Measurements from ENCODE around the gene PDZD2. TPM values are rescaled to one million over a fixed set of nuclear protein-coding genes. Genes with fewer than 3 reads are reported as not detected.
A peak's percentile ranks its signal among the peaks of the same experiment; 100 is the strongest.

The PDZD2 gene
- total and polyA plus RNA-seq, 2 experiments from 2014 or later: 1.7 to 4.0 TPM

DNA sequence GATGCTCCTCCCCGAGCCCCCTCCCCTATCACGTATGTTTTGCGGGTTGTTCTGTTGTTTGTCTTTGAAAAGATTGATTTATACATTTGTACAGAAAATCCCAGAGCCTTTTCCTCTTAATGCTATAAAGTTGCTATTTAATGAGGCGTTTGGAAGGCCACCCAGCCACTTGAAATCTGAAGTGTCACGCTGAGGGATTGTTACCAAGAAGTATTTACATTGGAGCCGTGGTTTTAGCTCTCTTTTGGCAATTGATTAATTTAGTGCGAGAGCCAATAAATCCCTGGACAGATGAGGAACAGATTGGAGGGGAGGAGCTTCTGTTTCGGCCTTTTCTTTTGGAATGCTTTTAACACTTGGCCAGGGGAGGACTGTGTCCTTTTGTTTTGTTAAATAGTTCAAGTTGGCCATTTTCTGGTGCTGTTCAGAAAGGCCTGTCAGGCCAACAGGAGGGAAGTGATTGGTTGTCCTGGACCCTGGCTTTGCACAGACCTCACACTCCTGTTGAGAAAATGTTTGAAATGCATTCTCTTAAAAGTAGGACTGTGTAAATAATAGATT is 250.2 kb downstream of the PDZD2 start:
- Histone ChIP-seq H3K27ac (peak overlapping the region; percentile 28), H3K4me2 (peak overlapping the region; percentile 30), H3K9me2 (replicated peaks; ENCODE audit: insufficient read depth) (no peaks in the 10 kb centered on the region), H3K36me3 (replicated peaks; ENCODE audit: insufficient read depth, low read depth) (no peaks in the 10 kb centered on the region), H3K27me3 (no peaks in the 10 kb centered on the region), H3K9me3 (ENCODE audit: low read depth) (no peaks in the 10 kb centered on the region), H3K4me3 (no peak overlapping the region), H3K79me2 (no peaks in the 10 kb centered on the region), H3K4me1 (ENCODE audit: insufficient read depth) (peaks cover 8% of the 10 kb centered on the region), H2AFZ (peak overlapping the region; percentile 36), H4K20me1 (ENCODE audit: insufficient read depth, poor library complexity, severe bottlenecking) (no peaks in the 10 kb centered on the region)
- 44% methylated on average over 8 of the region's 8 CpGs for WGBS (ENCODE audit: low lambda C conversion rate, missing lambda C conversion rate)
- TF ChIP-seq EZH2phosphoT487 (IDR thresholded peaks at IDR 0.05; ENCODE audit: low read depth, severe bottlenecking, unreplicated experiment) (peak; percentile 89), EZH2 (IDR thresholded peaks at IDR 0.05; ENCODE audit: borderline replicate concordance) (no peak)
- peak; percentile 34 for DNase-seq (ENCODE audit: low spot score)

DNA sequence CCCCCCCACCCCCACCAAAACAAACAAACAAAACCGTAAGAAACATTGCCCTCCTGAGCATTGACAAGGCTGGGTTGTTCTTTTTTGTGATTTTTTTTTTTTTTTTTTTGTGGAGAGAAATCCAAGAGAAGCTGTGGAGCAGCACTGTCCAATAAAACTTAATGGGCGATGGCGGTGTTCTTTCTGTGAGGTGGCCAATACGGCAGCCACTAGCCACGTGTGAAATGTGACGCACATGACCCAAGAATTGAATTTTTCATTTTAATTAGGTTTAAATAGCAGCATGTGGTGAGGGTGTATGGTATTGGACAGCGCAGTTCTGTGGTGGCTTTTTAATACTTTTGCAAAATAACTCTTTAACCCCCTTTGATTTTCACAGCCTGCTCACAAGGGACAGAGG is 251.1 kb downstream of the PDZD2 start:
- Histone ChIP-seq H3K4me1 (ENCODE audit: insufficient read depth) (peaks cover 8% of the 10 kb centered on the region), H4K20me1 (ENCODE audit: insufficient read depth, poor library complexity, severe bottlenecking) (no peaks in the 10 kb centered on the region), H3K4me2 (no peak overlapping the region), H3K27me3 (no peaks in the 10 kb centered on the region), H3K4me3 (no peak overlapping the region), H3K79me2 (no peaks in the 10 kb centered on the region), H3K9me3 (ENCODE audit: low read depth) (no peaks in the 10 kb centered on the region), H3K27ac (peak overlapping the region; percentile 25), H3K36me3 (replicated peaks; ENCODE audit: insufficient read depth, low read depth) (no peaks in the 10 kb centered on the region), H2AFZ (no peak overlapping the region), H3K9me2 (replicated peaks; ENCODE audit: insufficient read depth) (no peaks in the 10 kb centered on the region)
- TF ChIP-seq EZH2 (IDR thresholded peaks at IDR 0.05; ENCODE audit: borderline replicate concordance) (no peak), EZH2phosphoT487 (IDR thresholded peaks at IDR 0.05; ENCODE audit: low read depth, severe bottlenecking, unreplicated experiment) (no peak)
- TF ChIP-seq, protein P1, sequence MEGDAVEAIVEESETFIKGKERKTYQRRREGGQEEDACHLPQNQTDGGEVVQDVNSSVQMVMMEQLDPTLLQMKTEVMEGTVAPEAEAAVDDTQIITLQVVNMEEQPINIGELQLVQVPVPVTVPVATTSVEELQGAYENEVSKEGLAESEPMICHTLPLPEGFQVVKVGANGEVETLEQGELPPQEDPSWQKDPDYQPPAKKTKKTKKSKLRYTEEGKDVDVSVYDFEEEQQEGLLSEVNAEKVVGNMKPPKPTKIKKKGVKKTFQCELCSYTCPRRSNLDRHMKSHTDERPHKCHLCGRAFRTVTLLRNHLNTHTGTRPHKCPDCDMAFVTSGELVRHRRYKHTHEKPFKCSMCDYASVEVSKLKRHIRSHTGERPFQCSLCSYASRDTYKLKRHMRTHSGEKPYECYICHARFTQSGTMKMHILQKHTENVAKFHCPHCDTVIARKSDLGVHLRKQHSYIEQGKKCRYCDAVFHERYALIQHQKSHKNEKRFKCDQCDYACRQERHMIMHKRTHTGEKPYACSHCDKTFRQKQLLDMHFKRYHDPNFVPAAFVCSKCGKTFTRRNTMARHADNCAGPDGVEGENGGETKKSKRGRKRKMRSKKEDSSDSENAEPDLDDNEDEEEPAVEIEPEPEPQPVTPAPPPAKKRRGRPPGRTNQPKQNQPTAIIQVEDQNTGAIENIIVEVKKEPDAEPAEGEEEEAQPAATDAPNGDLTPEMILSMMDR (IDR thresholded peaks at IDR 0.05; ENCODE audit: poor library complexity): no peak
- WGBS (ENCODE audit: low lambda C conversion rate, missing lambda C conversion rate): 52% methylated on average over 7 of the region's 7 CpGs
- DNase-seq (ENCODE audit: low spot score): no peak

DNA sequence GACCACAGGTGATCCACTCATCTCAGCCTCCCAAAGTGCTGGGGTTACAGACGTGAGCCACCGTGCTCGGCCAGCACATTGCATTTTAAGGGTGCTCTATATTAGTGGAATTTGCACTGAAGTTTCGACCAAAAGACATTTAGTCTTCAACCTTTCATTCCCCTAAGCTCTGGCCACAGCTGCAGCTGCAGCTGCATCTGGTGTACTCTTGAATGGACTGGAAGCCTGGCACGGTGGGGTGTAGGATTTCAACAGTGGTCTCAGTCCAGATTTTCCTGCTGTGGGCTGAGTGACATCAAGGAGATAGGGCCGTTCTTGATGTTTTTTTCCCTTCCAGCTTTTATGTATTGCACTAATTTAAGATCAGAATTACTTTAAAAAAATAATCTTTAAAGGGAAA is 255.2 kb downstream of the PDZD2 start:
- Histone ChIP-seq H3K4me1 (ENCODE audit: insufficient read depth) (peaks cover 4% of the 10 kb centered on the region), H3K4me3 (no peak overlapping the region), H3K4me2 (no peak overlapping the region), H3K79me2 (no peaks in the 10 kb centered on the region), H4K20me1 (ENCODE audit: insufficient read depth, poor library complexity, severe bottlenecking) (no peaks in the 10 kb centered on the region), H3K27me3 (no peaks in the 10 kb centered on the region), H3K9me2 (replicated peaks; ENCODE audit: insufficient read depth) (no peaks in the 10 kb centered on the region), H3K27ac (no peak overlapping the region), H3K36me3 (replicated peaks; ENCODE audit: insufficient read depth, low read depth) (no peaks in the 10 kb centered on the region), H3K9me3 (ENCODE audit: low read depth) (no peaks in the 10 kb centered on the region), H2AFZ (no peak overlapping the region)
- TF ChIP-seq EZH2phosphoT487 (IDR thresholded peaks at IDR 0.05; ENCODE audit: low read depth, severe bottlenecking, unreplicated experiment) (no peak), EZH2 (IDR thresholded peaks at IDR 0.05; ENCODE audit: borderline replicate concordance) (no peak)
- TF ChIP-seq, protein P1 (IDR thresholded peaks at IDR 0.05; ENCODE audit: poor library complexity): no peak
- WGBS (ENCODE audit: low lambda C conversion rate, missing lambda C conversion rate): 64% methylated on average over 6 of the region's 6 CpGs
- no peak for DNase-seq (ENCODE audit: low spot score)

DNA sequence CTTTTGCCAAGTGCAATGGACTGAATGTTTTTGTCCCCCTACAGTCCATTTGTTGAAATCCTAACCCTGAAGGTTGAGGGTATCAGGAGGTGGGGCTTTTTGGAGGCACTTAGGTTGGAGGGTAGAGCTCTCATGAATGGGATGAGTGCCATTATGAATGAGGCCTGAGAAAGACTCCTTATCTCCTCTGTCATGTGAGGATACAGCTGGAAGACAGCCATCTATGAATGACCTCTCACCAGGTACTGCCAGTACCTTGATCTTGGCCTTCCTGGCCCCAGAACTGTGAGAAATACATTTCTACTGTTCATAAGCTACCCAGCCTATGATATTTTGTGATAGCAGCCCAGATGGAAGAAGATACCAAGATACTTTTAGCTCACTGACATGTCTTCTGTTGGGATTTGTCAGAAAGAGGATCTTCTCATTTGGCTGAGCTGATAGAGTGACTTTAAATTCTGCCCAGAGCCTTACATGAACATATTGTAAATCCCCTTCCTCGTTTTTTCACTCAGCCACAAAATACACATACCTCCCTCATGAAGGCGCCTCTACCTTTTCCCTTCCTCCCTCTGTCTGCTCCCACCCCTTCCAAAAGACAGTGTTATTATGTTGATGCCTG is 256.4 kb downstream of the PDZD2 start:
- Histone ChIP-seq H3K79me2 (no peaks in the 10 kb centered on the region), H4K20me1 (ENCODE audit: insufficient read depth, poor library complexity, severe bottlenecking) (no peaks in the 10 kb centered on the region), H3K27me3 (no peaks in the 10 kb centered on the region), H3K4me1 (ENCODE audit: insufficient read depth) (peaks cover 1% of the 10 kb centered on the region), H3K27ac (no peak overlapping the region), H2AFZ (no peak overlapping the region), H3K4me3 (no peak overlapping the region), H3K36me3 (replicated peaks; ENCODE audit: insufficient read depth, low read depth) (no peaks in the 10 kb centered on the region), H3K4me2 (no peak overlapping the region), H3K9me2 (replicated peaks; ENCODE audit: insufficient read depth) (no peaks in the 10 kb centered on the region), H3K9me3 (ENCODE audit: low read depth) (no peaks in the 10 kb centered on the region)
- TF ChIP-seq EZH2 (IDR thresholded peaks at IDR 0.05; ENCODE audit: borderline replicate concordance): no peak
- TF ChIP-seq, protein P1 (IDR thresholded peaks at IDR 0.05; ENCODE audit: poor library complexity): no peak
- WGBS (ENCODE audit: low lambda C conversion rate, missing lambda C conversion rate): 74% methylated on average over 2 of the region's 2 CpGs
- DNase-seq (ENCODE audit: low spot score): no peak

All from hepatocyte (in vitro differentiated cells).